HG03159 (cell line): Measurements from ENCODE around the gene NPY1R.

Experiments used
- ATAC-seq: cut with Tn5 transposase; IDR thresholded peaks from one replicate; pipeline ENCODE4 v1.9.1; 2021; ENCODE audit warnings: mild to moderate bottlenecking, moderate library complexity; ENCODE audit not compliant: unreplicated experiment

The NPY1R gene

DNA sequence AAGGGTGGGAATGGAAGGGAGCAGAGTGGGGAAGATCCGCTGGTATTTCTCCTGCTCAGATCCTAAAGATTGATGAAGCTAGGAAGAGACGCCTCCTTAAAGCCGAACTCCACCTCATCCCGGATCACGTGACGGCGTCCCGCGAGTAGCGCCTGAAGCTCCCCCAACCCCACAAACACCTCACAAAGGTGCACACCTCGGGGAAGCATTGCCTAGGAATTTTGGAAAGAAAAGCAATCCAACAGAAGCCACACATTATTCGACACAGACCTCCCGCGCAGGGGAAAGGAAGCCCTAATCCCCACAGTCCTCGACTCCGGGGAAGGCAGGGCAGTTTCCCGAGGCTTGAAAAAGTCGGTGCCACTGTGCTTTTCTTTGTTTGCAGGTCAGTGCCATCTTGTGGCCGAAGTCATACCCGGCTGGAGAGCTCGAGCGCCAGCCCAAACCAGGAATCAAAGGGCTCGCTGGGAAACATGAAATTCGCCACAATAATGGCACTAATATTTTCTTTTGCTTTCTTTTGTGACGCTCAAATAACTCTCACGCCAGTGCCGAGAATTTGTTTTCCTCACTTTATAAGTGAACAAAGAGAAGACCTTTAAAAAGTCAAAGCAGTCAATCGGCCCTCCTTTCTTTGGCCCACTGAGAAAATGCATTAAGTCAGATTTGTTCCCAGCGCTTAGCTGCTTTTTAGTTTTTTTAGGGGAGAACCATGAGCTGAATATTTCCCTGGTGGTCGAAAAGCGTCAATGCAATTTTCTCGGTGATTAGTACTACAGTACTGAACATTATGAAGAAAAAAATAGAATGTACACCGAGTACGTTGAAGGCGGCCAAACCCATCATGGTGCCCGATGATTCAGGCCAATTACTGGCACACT lies at the start of gene NPY1R:
TSS of gene NPY1R (minus strand) at position 71 of the 881 bp plus-strand sequence. CDS start 6,042 bp downstream, outside the sequence.
- peak; percentile 77 for ATAC-seq

GRCh38 chr4:163380703-163381102 lies 48.3 kb upstream of the NPY1R start:
- no peak for ATAC-seq

- ATAC-seq, result no peak
Measured at GRCh38 chr4:163378661-163379060, 46.3 kb upstream of the NPY1R start.

GRCh38 chr4:163372029-163372428 lies 39.6 kb upstream of the NPY1R start:
- ATAC-seq, result no peak

- ATAC-seq, result no peak
Measured at GRCh38 chr4:163367651-163368050, 35.3 kb upstream of the NPY1R start.

DNA sequence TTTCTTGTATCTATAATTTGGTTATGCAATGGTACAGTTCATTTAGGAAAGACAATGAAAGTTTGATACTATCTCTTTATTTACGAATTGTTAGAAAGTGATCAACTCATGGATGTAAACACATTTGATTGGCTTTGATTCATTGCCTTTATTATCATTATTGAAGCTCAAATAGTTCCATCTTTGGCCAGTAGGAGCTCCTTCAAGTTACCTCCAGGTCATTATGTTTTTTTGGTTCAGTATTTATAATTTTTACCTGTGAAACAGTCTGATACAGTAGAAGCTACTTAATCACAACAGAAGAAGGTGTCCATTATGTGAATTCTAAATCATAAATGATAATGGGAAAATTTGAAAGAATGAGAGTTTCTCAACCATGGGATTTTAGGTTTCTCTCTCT lies 23.7 kb upstream of the NPY1R start:
- no peak for ATAC-seq

DNA sequence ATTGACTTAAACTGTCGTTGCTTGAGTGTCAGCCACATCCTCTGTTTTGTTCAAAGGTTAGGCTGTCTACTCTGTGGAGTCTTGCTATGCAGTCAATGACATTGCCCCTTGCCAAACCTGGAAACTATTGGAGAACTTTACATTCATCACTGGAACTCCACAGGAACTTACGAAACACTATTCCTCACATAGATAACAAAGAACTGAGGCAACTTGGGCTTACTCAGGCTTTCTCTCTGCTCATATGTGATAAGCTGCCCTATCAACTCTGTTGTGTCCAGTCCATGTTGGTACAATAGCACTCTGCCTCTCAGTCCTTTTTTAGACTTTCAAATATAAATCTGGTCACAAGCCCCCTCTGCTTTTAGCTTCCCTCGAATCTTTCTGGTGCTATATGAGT lies 20.7 kb upstream of the NPY1R start:
- ATAC-seq, result no peak

DNA sequence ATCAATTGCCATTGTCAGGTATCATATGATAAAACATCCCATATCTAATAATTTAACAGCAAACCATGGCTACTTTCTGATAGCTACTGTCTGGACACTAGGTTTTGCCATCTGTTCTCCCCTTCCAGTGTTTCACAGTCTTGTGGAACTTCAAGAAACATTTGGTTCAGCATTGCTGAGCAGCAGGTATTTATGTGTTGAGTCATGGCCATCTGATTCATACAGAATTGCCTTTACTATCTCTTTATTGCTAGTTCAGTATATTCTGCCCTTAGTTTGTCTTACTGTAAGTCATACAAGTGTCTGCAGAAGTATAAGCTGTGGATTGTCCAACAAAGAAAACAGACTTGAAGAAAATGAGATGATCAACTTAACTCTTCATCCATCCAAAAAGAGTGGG lies 18.3 kb upstream of the NPY1R start:
- no peak for ATAC-seq

DNA sequence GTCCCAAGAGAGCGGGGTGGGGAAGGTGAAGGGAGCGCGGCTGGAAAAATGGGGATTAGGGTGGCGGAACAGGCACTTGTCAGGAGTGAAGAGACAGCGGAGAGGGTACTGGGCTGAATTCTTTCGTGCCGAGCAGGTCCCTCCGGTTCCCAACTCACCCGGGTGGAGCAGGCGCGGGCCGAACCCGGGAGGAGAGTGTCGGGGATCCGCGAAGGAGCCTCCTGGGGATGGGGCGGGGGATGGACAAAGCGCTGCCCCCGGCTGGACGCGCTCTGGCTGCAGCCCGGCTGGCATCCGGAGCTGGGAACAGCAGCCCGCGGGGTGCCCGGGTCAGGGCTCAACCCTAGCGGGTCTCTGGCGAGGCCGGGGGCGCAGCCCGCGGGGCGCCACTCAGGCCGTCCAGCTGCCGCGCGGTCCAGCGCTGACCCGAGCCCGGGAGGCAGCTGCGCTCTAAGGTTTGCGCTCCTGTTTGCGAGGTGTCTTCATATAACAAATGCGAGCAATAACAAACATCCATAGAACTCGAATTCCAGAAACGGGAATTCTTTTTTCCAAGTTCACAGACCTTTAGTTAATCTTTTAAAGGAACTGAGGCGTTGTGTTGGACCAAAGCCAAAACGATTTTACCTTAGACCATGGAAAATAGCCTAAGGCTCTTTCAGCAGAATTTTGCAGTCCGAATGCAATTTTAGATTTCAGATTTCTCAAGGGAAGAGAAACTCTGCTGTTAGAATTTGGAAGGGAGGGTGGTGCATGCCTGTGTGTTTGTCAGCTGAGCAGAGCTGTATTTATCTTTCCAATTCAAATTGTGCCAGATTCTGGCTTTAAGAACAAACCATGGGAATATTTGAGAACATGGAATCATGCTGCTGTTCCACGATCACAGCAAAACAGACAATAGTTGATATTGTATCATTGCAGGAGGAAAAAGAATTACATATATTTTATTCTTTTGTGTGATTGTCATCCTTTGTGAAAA lies 12.0 kb upstream of the NPY1R start:
- no peak for ATAC-seq

- ATAC-seq, result no peak
Measured at GRCh38 chr4:163343604-163344146, 11.3 kb upstream of the NPY1R start, which contains the start of gene NPY5R. Gene NPY5R, plus strand, starts transcription at chr4:163343892. Its CDS starts 6,382 bp downstream, at chr4:163350274.

- ATAC-seq, result no peak
Measured at GRCh38 chr4:163335384-163335783, 3.0 kb upstream of the NPY1R start.

DNA sequence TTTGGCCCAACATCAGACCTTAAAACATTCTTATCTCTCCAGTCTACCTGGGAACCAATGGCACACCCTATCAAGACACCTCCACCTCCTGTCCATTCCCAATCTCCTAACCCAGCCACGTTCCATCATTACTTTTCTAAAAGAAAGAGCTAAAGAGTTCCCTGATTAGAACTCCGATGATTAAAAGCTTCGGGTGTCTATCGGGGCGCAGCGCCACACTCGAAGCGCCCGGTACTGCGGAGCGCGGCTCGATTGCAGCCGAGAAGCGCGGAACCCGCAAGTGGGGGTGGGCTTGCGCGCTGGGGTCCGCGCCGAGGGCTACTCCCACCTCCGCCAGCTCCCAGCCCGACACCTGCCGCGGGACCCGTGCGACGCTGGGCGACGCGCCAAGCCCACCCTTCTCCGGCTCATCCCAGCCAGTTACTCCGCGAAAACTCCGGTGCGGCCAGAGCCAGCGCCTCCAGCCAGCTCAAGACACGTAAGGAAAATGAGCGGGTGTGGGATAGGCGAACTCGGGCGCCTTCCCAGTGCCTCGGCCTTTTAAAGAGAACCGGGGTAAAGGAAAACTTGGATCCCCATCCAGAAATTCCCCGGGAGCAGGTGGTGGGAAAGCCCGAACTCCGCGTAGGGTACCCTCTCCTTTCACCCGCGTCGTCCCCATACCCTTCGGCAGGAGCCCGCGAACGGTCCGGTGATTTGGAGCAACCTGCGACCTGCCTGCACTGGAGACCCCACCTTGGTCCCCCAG lies 593 bp downstream of the NPY1R start:
- peak; percentile 33 for ATAC-seq

GRCh38 chr4:163330916-163331628 lies 1.3 kb downstream of the NPY1R start:
- no peak for ATAC-seq

- no peak for ATAC-seq
Measured at GRCh38 chr4:163317110-163317509, 15.3 kb downstream of the NPY1R start.

GRCh38 chr4:163309466-163309865 lies 22.9 kb downstream of the NPY1R start:
- no peak for ATAC-seq

GRCh38 chr4:163303069-163303468 lies 29.3 kb downstream of the NPY1R start:
- ATAC-seq, result no peak

DNA sequence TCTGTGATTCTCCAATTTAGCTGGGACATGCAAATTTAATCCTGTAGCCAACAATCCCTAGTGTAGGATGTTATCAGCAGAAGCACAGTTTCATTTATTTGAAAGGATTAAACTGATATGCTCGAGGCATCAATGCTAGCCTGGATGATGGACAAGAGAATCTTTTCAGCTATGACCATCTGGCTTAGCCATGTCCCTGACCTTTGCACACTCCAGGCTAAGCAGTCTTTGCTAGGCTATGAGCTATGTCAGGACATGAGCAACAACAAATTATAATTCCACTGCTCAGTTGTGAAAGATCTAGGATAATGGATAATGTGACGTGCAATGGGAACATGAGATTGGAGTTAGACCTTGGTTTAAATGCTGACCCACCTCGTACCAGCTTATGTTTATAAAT lies 32.0 kb downstream of the NPY1R start:
- ATAC-seq, result no peak

GRCh38 chr4:163295138-163295537 lies 37.3 kb downstream of the NPY1R start:
- ATAC-seq, result no peak

DNA sequence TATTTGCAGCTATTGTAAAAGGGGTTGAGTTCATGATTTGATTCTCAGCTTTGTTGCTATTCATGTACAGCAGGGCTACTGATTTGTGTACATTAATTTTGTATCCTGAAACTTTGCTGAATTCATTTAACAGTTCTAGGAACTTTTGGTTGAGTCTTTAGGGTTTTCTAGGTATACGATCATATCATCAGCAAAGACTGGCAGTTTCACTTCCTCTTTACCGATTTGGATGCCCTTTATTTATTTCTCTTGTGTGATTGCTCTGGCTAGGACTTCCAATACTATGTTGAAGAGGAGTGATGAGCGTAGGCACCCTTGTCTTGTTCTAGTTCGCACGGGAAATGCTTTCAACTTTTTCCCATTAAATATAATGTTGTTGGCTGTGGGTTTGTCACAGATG lies 48.1 kb downstream of the NPY1R start:
- no peak for ATAC-seq
